Measurements from ENCODE around the gene ADAMTS18. TPM values are rescaled to one million over a fixed set of nuclear protein-coding genes. Genes with fewer than 3 reads are reported as not detected.
"Not testable (repeated sequence)": the region's sequence is repeated elsewhere in the genome, so short reads cannot be mapped to it uniquely, and the experiment has no call there.

The ADAMTS18 gene
- total RNA-seq, 6 experiments from 2014 or later, result not detected

DNA sequence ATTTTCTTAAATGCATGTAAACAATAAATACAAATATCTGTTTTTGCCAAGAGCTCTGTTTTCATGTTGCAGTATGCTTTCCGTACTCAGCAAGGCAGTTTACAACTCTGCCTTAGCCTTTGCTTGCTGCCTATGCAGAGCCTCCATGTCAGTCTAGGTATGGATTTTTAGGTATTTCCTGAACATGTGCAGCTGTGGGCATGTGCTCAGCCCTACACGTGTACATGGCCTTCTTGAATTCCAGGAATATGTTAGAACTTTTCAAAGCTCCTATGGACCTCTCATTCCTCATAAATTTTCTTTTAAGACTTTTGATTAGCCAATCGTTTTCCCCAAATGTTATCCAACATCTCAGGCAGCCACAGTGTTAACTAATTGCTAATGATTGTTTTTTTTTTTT, 171.9 kb downstream of the ADAMTS18 start:
- H3K4me1 ChIP-seq, result no peaks in the 10 kb centered on the region
- WGBS (ENCODE audit: insufficient coverage, low coverage, low lambda C conversion rate, missing lambda C conversion rate), result 41% methylated on average over 3 of the region's 3 CpGs
- H3K27me3 ChIP-seq, result no peaks in the 10 kb centered on the region
- H3K36me3 ChIP-seq, result no peaks in the 10 kb centered on the region
- H3K9me3 ChIP-seq, result no peaks in the 10 kb centered on the region
- DNase-seq (no peak), ATAC-seq (no peak)
- TF ChIP-seq POLR2A (IDR thresholded peaks at IDR 0.05), result no peak
- TF ChIP-seq, protein P1, sequence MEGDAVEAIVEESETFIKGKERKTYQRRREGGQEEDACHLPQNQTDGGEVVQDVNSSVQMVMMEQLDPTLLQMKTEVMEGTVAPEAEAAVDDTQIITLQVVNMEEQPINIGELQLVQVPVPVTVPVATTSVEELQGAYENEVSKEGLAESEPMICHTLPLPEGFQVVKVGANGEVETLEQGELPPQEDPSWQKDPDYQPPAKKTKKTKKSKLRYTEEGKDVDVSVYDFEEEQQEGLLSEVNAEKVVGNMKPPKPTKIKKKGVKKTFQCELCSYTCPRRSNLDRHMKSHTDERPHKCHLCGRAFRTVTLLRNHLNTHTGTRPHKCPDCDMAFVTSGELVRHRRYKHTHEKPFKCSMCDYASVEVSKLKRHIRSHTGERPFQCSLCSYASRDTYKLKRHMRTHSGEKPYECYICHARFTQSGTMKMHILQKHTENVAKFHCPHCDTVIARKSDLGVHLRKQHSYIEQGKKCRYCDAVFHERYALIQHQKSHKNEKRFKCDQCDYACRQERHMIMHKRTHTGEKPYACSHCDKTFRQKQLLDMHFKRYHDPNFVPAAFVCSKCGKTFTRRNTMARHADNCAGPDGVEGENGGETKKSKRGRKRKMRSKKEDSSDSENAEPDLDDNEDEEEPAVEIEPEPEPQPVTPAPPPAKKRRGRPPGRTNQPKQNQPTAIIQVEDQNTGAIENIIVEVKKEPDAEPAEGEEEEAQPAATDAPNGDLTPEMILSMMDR (IDR thresholded peaks at IDR 0.05), result no peak
- intact Hi-C loops (cut with DNase I), result no loop called here
- H3K27ac ChIP-seq, result no peak overlapping the region
- no peak overlapping the region for H3K4me3 ChIP-seq

- Histone ChIP-seq H3K36me3 (no peaks in the 10 kb centered on the region), H3K27ac (no peak overlapping the region), H3K9me3 (no peaks in the 10 kb centered on the region), H3K4me3 (no peak overlapping the region), H3K27me3 (no peaks in the 10 kb centered on the region), H3K4me1 (no peaks in the 10 kb centered on the region)
- intact Hi-C loops (cut with DNase I), result no loop called here
- ATAC-seq, result no peak
- TF ChIP-seq, protein P1 (IDR thresholded peaks at IDR 0.05), result no peak
- no peak for TF ChIP-seq POLR2A (IDR thresholded peaks at IDR 0.05)
- DNase-seq, result no peak
- WGBS (ENCODE audit: insufficient coverage, low coverage, low lambda C conversion rate, missing lambda C conversion rate), result 78% methylated on average over 4 of the region's 4 CpGs
Measured at GRCh38 chr16:77250400-77250799, 184.4 kb downstream of the ADAMTS18 start.

DNA sequence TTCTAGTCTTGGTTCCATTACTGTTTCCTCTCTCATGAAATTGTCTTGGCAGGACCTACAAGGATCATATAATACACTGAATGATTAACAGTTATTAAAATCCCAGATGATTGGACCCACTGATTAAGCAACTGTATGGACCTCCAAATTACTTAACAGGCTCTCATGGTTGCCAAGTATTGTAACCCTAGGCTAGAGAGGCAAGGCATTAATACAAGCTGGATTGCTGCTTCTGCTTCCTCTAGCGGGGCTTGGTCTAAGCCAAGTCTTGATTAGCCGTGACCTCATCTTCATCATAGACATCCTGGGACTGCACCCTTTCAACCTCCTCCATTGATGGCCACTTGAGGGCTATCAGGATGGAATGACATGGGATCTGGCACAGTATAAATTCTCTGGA, 188.7 kb downstream of the ADAMTS18 start:
- no peaks in the 10 kb centered on the region for H3K27me3 ChIP-seq
- no peaks in the 10 kb centered on the region for H3K36me3 ChIP-seq
- ATAC-seq, result no peak
- DNase-seq, result no peak
- H3K9me3 ChIP-seq, result no peaks in the 10 kb centered on the region
- H3K4me1 ChIP-seq, result no peaks in the 10 kb centered on the region
- intact Hi-C loops (cut with DNase I), result no loop called here
- H3K4me3 ChIP-seq, result no peak overlapping the region
- no peak overlapping the region for H3K27ac ChIP-seq
- TF ChIP-seq POLR2A (IDR thresholded peaks at IDR 0.05), result no peak
- TF ChIP-seq, protein P1 (IDR thresholded peaks at IDR 0.05), result no peak
- WGBS (ENCODE audit: insufficient coverage, low coverage, low lambda C conversion rate, missing lambda C conversion rate), result no CpG with 5 or more reads among the region's 2 CpGs

GRCh38 chr16:77242471-77242870, 192.4 kb downstream of the ADAMTS18 start:
- H3K36me3 ChIP-seq; H3K27me3 ChIP-seq; H3K4me1 ChIP-seq; H3K4me3 ChIP-seq; ATAC-seq; H3K9me3 ChIP-seq; intact Hi-C loops (cut with DNase I); H3K27ac ChIP-seq; DNase-seq: not testable (repeated sequence)
- WGBS (ENCODE audit: insufficient coverage, low coverage, low lambda C conversion rate, missing lambda C conversion rate), result 63% methylated on average over 5 of the region's 5 CpGs

DNA sequence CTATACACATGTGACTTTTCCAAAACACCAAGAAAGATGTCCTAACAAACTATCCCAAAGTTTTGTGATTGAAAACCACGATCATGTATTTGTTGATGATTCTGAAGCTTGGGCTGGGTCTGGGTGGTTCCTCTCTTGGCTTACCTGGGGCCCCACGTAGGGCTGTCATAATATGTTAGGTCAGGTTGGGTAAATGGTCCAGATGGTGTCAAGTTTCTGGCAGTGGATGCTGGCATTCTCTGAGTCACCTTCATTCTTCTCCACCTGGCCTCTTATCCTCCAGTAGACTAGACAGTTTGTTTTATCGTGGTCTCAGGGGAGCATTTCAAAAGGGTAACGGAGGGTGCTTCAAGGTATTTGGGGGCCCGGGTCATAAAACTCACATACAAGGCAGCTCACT, 196.2 kb downstream of the ADAMTS18 start:
- Histone ChIP-seq H3K4me3 (no peak overlapping the region), H3K9me3 (no peaks in the 10 kb centered on the region), H3K27ac (no peak overlapping the region), H3K27me3 (no peaks in the 10 kb centered on the region), H3K4me1 (no peaks in the 10 kb centered on the region), H3K36me3 (no peaks in the 10 kb centered on the region)
- WGBS (ENCODE audit: insufficient coverage, low coverage, low lambda C conversion rate, missing lambda C conversion rate), result 37% methylated on average over 4 of the region's 5 CpGs
- TF ChIP-seq, protein P1 (IDR thresholded peaks at IDR 0.05), result no peak
- TF ChIP-seq POLR2A (IDR thresholded peaks at IDR 0.05), result no peak
- intact Hi-C loops (cut with DNase I), result loop anchor here (5.0 kb wide), 1 partner anchor 344 kb away; no protein-coding TSS in a partner anchor
- DNase-seq, result no peak
- no peak for ATAC-seq
